Body of pancreas (tissue), 4 donors: ENCODE data around the gene CCT7.

Source experiments
- CTCF ChIP-seq, 7 experiments: fragments of 450-650 bp in 4 of 7; fragments of 200-600 bp in 3 of 7; sonication (generic) in 3 of 7; IDR thresholded peaks; one replicate each; pipeline ENCODE4 v1.5.1; 2016 to 2019; ENCODE audit warnings: antibody characterized with exemption in 7 of 7
- POLR2A ChIP-seq, 3 donors: fragments of 450-650 bp; IDR thresholded peaks; one replicate each; pipeline ENCODE4 v1.6.1; 2016; ENCODE audit warnings: antibody characterized with exemption in 3 of 3, mild to moderate bottlenecking in 2 of 3

GRCh38 chr2:73262108-73262651 lies 28.1 kb downstream of the CCT7 start:
- TF ChIP-seq CTCF (IDR thresholded peaks at IDR 0.05) (no peak), POLR2A (IDR thresholded peaks at IDR 0.05) (no peak)
